K562 (cell line): ENCODE results near the gene RBM34. TPM values are rescaled to one million over a fixed set of nuclear protein-coding genes. Genes with fewer than 3 reads are reported as not detected.

Experiments
- ASH1L ChIP-seq: fragments of 450-650 bp; IDR thresholded peaks from 2 replicates; pipeline ENCODE4 v1.6.1; 2018; ENCODE audit warnings: borderline replicate concordance, mild to moderate bottlenecking, low read depth; ENCODE audit not compliant: partially characterized antibody
- CREB1 ChIP-seq, 2 experiments: sonication (generic) in 1 of 2; formaldehyde crosslinking in 1 of 2; IDR thresholded peaks; 2 replicates each; pipeline versions ENCODE4 v1.6.1 to v1.8.0; 2012 to 2022; ENCODE audit warnings: inconsistent platforms in 1 of 2, mild to moderate bottlenecking in 1 of 2, missing genetic modification reagents in 1 of 2, moderate library complexity in 1 of 2
- HBP1 ChIP-seq: fragments of 450-650 bp; formaldehyde crosslinking; IDR thresholded peaks from 2 replicates; pipeline ENCODE4 v1.4.0; 2022; ENCODE audit warnings: missing genetic modification characterization
- HCFC1 ChIP-seq: IDR thresholded peaks from 2 replicates; pipeline ENCODE4 v1.6.1; 2012; ENCODE audit warnings: low read depth, low read length, improper control_type of control experiment
- MTA2 ChIP-seq: fragments of 450-650 bp; IDR thresholded peaks from 2 replicates; pipeline ENCODE4 v1.6.1; 2016; ENCODE audit warnings: low read depth
- POLR2B ChIP-seq: fragments of 450-650 bp; IDR thresholded peaks from 2 replicates; pipeline ENCODE4 v1.6.1; 2018; ENCODE audit warnings: low read depth; ENCODE audit not compliant: partially characterized antibody
- TCF7 ChIP-seq: sonication (generic); IDR thresholded peaks from 2 replicates; pipeline ENCODE4 v1.6.1; 2016; ENCODE audit warnings: antibody characterized with exemption, borderline replicate concordance
- ZBTB12 ChIP-seq: fragments of 250-450 bp; sonication (Bioruptor Pico); IDR thresholded peaks from 2 replicates; pipeline ENCODE4 v1.4.0; 2020
- ZNF444 ChIP-seq: fragments of 250-450 bp; sonication (Bioruptor Pico); IDR thresholded peaks from 2 replicates; pipeline ENCODE4 v1.4.0; 2020; ENCODE audit warnings: mild to moderate bottlenecking, moderate library complexity
- ZNF507 ChIP-seq: conservative IDR thresholded peaks from 2 replicates; pipeline ENCODE4 v1.6.1; 2017; ENCODE audit warnings: missing genetic modification characterization, missing compliant biosample characterization
- polyA plus RNA-seq, 8 experiments: library from polyadenylated mRNA; depleted of rRNA in 4 of 8; stranded (reverse) in 5 of 8; unstranded in 3 of 8; fragments of >200 nt; fragmentation: Nextera tagmentation in 2 of 8; fragmentation: Illumina TruSeq in 1 of 8; extraction: Ambion mirVana in 2 of 8; extraction: Trizol in 1 of 8; gene quantifications; 2 replicates each; pipeline versions ENCODE4 v1.2.1 to v1.2.3, GENCODE V29; 2011 to 2014; ENCODE audit warnings: inconsistent platforms in 1 of 8, missing spikeins in 1 of 8
- total RNA-seq, 7 experiments: library from RNA; depleted of rRNA in 6 of 7; stranded (reverse); fragments of >200 nt in 6 of 7; fragmentation: Illumina TruSeq in 2 of 7; extraction: Trizol in 2 of 7; gene quantifications; 2 replicates each; pipeline versions ENCODE4 v1.2.1 to v1.2.3, GENCODE V29; 2011 to 2021; ENCODE audit warnings: low replicate concordance in 1 of 7
- TF ChIP-seq, protein P1 (sequence below): sonication (generic); formaldehyde crosslinking; IDR thresholded peaks from 2 replicates; pipeline ENCODE4 v1.8.0; 2023; ENCODE audit warnings: mild to moderate bottlenecking, missing genetic modification reagents
- TF ChIP-seq, protein P2 (sequence below), 2 experiments: fragments of 450-650 bp; IDR thresholded peaks; 2 replicates each; pipeline ENCODE4 v1.6.1; 2016; ENCODE audit warnings: mild to moderate bottlenecking in 2 of 2, borderline replicate concordance in 1 of 2, low read depth in 1 of 2, moderate library complexity in 1 of 2

The RBM34 gene
- total and polyA plus RNA-seq, 9 of the 15 experiments (the other 6 are each of a cell fraction or from before 2014, with no cell fraction given): 64.0 to 178 (median 124) TPM

- no peak for TF ChIP-seq TCF7
- TF ChIP-seq, protein P1, sequence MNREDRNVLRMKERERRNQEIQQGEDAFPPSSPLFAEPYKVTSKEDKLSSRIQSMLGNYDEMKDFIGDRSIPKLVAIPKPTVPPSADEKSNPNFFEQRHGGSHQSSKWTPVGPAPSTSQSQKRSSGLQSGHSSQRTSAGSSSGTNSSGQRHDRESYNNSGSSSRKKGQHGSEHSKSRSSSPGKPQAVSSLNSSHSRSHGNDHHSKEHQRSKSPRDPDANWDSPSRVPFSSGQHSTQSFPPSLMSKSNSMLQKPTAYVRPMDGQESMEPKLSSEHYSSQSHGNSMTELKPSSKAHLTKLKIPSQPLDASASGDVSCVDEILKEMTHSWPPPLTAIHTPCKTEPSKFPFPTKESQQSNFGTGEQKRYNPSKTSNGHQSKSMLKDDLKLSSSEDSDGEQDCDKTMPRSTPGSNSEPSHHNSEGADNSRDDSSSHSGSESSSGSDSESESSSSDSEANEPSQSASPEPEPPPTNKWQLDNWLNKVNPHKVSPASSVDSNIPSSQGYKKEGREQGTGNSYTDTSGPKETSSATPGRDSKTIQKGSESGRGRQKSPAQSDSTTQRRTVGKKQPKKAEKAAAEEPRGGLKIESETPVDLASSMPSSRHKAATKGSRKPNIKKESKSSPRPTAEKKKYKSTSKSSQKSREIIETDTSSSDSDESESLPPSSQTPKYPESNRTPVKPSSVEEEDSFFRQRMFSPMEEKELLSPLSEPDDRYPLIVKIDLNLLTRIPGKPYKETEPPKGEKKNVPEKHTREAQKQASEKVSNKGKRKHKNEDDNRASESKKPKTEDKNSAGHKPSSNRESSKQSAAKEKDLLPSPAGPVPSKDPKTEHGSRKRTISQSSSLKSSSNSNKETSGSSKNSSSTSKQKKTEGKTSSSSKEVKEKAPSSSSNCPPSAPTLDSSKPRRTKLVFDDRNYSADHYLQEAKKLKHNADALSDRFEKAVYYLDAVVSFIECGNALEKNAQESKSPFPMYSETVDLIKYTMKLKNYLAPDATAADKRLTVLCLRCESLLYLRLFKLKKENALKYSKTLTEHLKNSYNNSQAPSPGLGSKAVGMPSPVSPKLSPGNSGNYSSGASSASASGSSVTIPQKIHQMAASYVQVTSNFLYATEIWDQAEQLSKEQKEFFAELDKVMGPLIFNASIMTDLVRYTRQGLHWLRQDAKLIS (CRISPR knock-in tag): no peak
- TF ChIP-seq CREB1 (IDR thresholded peaks at IDR 0.05): no peak
- TF ChIP-seq CREB1 (CRISPR knock-in tag; IDR thresholded peaks at IDR 0.05): no peak
- TF ChIP-seq, protein P2, sequence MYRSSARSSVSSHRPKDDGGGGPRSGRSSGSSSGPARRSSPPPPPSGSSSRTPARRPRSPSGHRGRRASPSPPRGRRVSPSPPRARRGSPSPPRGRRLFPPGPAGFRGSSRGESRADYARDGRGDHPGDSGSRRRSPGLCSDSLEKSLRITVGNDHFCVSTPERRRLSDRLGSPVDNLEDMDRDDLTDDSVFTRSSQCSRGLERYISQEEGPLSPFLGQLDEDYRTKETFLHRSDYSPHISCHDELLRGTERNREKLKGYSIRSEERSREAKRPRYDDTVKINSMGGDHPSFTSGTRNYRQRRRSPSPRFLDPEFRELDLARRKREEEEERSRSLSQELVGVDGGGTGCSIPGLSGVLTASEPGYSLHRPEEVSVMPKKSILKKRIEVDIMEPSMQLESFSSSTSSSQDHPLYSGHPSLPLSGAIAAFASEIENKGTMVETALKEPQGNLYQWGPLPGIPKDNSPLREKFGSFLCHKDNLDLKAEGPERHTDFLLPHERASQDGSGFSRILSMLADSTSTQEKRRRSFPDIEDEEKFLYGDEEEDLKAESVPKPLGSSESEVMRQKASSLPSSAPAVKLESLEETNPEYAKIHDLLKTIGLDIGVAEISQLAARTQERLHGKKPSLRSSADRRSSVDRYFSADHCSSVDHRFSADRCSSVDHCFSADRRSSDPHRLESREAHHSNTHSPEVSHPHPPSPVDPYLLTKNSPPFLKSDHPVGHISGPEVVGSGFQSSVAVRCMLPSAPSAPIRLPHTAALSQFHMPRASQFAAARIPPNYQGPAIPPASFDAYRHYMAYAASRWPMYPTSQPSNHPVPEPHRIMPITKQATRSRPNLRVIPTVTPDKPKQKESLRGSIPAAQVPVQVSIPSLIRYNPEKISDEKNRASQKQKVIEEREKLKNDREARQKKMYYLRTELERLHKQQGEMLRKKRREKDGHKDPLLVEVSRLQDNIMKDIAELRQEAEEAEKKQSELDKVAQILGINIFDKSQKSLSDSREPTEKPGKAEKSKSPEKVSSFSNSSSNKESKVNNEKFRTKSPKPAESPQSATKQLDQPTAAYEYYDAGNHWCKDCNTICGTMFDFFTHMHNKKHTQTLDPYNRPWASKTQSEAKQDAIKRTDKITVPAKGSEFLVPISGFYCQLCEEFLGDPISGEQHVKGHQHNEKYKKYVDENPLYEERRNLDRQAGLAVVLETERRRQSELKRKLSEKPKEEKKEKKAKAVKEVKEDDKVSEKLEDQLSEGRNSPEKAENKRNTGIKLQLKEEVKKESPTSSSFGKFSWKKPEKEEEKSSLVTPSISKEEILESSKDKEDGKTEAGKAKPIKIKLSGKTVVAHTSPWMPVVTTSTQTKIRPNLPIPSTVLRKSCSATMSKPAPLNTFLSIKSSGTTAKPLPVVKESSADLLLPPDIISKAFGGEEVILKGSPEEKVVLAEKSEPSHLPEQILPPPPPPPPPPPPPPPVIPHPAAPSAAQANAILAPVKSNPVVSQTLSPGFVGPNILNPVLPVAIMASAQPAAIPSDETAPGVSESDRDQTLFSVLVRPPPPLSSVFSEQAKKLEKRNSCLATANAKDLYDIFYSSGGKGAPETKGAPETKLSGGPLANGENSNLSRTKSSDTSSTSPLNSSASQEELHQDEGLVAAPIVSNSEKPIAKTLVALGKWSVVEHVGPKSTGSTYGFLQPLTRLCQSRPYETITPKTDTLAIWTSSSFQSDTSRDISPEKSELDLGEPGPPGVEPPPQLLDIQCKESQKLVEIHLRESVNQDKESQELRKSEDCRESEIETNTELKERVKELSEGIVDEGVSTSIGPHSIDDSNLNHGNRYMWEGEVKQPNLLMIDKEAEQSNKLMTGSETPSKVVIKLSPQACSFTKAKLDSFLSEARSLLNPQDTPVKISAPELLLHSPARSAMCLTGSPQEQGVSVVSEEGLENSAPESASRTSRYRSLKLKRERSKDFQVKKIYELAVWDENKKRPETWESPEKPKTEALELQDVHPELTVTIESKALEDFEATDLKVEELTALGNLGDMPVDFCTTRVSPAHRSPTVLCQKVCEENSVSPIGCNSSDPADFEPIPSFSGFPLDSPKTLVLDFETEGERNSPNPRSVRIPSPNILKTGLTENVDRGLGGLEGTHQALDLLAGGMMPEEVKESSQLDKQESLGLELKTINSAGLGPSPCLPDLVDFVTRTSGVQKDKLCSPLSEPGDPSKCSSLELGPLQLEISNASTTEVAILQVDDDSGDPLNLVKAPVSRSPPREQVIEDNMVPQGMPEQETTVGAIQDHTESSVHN (IDR thresholded peaks at IDR 0.05; ENCODE audit: borderline replicate concordance in 1 of 2, low read depth in 1 of 2): no peak
- TF ChIP-seq HCFC1: no peak
- no peak for TF ChIP-seq POLR2B
- TF ChIP-seq ASH1L: no peak
- no peak for TF ChIP-seq MTA2
- no peak for TF ChIP-seq ZNF507 (tag)
- no peak for TF ChIP-seq HBP1
- TF ChIP-seq ZNF444 (CRISPR knock-in tag): no peak
- no peak for TF ChIP-seq ZBTB12 (CRISPR knock-in tag)
These were observed 67.9 kb downstream of the RBM34 start (continued) for GRCh38 chr1:235093013-235093695.
